D721Med (cell line): ENCODE measurements around the gene HES4.

Experiments
- DNase-seq: peaks from one replicate; pipeline ENCODE4 v3.0.0; 2011; ENCODE audit warnings: low spot score; ENCODE audit not compliant: insufficient read length
- FAIRE-seq: peaks from 2 replicates; lab custom pipeline; 2011; peaks lifted over from hg19 to GRCh38; lab: Jason Lieb, UNC
- CTCF ChIP-seq: IDR thresholded peaks from 2 replicates; pipeline ENCODE4 v1.5.1; 2012; ENCODE audit warnings: mild to moderate bottlenecking, control low read depth; ENCODE audit not compliant: insufficient read depth; ENCODE audit errors: missing control alignments

The HES4 gene

DNA sequence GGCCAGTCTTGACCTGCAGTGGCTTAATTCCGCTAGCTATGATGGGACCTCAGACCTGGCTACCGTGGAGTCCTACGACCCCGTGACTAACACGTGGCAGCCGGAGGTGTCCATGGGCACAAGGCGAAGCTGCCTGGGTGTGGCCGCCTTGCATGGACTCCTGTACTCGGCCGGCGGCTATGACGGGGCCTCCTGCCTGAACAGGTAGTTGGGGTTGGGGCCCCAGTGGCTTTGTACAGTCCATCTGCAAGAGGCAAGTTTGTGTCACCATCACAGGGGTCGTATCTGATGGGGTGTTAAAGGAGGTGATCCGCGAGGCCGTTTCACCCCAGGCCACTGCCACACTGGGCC, 36.6 kb downstream of the HES4 start:
- no peak for FAIRE-seq
- DNase-seq = no peak
- TF ChIP-seq CTCF = no peak

- FAIRE-seq = no peak
- no peak for TF ChIP-seq CTCF
- no peak for DNase-seq
These were observed 37.3 kb downstream of the HES4 start for GRCh38 chr1:962381-963300.

DNA sequence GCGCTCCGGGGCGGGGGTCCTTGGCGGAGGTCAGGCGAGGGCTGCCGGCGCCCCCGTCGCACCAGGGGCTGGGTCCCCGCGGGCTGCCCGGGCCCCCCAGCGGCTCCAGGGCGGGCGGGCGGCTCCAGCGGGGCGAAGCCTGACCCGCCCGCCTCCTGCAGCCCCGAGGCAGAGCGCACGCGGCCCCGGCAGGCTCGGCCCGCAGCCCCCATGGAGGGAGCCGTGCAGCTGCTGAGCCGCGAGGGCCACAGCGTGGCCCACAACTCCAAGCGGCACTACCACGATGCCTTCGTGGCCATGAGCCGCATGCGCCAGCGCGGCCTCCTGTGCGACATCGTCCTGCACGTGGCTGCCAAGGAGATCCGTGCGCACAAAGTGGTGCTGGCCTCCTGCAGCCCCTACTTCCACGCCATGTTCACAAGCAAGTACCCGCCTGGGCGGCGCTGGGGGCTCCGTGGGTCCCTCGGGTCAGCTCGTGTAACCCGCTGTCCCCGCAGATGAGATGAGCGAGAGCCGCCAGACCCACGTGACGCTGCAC, 38.7 kb downstream of the HES4 start:
- no peak for FAIRE-seq

DNA sequence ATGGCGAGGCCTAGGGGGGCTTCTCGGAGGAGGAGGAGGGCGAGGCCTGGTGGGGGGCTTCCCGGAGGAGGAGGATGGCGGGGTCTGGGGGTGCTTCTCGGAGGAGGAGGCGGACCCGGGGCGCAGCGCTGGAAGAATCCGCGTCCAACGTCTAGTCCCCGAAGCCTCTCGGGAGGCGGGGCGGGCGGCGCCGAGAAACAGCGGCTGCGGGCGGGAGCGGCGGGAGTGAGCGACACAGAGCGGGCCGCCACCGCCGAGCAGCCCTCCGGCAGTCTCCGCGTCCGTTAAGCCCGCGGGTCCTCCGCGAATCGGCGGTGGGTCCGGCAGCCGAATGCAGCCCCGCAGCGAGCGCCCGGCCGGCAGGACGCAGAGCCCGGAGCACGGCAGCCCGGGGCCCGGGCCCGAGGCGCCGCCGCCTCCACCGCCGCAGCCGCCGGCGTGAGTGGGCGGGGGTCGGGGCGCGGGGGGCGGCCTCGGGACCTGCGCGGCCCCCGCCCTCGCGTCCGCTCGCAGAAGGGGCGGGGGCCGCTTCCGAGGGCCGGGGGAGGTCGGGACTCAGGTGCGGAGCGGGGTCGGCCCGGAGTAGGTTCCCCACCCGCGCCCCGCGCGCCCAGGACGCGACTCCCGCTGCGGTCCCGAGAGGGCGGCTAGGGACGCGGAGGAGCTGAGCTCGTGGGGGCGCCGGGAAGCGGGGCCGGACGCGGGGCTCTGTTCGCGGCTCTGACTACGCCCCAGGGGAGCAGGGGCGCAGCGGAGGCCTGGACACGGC, 39.4 kb downstream of the HES4 start, which contains the start of gene KLHL17:
TSS of gene KLHL17 (plus strand) at position 222 of the 769 bp plus-strand sequence. CDS start at position 332, 110 bp downstream.
- no peak for FAIRE-seq
- TF ChIP-seq CTCF = no peak
- DNase-seq = peak; percentile 53

More for the DNA sequence above, 38.7 kb downstream of the HES4 start:
- no peak for TF ChIP-seq CTCF
- DNase-seq = no peak

DNA sequence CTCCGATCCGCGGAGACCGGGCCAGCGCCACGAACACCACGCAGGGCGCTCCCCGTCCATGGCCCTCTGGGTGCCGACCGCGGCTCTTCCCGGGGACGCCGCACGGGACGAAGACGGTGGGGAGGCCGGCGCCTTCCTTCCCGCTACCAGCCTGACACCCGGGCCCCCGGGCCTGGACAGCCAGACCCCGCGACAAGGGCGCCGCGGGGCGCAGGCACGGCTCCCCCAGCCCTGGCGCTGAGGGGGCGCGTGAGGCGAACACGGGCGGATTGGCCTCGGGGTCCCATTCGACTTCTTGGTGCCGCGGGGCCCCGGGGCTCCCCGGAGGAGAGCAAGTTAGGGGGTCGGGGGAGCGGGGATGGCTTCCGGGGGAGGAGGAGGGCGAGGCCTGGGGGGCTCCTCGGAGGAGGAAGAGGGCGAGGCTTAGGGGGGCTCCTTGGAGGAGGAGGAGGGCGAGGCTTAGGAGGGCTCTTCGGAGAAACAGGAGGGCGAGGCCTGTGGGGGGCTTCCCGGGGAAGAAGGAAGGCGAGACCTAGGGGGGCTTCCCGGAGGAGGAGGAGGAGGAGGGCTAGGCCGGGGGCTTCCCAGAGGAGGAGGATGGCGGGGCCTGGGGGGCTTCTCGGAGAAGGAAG, 40.0 kb downstream of the HES4 start:
- no peak for TF ChIP-seq CTCF
- DNase-seq (no peak), FAIRE-seq (no peak)

DNA sequence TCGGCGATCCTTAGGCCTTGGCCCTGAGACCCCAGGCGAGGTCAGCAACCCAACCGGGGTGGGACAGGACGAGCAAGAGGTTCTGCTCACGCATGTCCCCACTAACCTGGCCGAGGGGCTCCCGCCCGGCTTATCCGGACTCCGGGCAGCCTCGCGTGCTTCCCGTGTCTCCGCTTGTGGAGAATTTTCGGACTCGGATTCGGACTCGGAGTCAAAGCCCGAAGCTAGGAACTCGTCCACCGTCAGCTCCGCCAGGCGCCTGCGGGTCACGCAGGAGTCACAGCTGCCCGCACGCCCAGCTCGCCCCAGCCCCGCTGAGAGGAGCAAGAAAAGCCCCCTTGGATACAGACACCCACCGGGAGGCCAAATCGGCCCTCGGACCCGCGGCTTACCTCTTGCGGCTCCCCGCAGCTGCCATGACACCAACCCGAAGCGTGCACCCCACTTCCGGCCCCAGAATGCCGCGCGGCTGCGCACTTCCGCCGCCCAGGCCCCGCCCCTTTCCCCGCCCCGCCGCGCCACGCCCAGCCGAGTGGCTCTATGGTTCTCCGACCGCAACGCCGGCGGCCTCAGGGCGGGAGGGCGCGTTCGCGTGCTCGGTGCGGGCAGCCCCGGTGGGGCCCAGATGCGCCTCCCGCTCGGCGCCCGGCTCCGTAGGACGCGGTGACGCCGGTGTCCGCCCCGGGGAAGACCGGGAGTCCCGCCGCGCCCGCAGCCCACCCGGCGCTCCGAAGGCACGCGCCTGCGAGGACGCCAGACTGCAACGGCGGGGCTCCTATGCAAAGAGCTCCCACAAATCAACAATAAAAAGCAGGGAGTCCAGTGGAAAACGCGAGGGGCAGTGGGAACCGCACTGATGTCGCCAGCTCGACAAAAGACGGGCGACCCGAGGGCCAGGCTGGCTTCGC, 40.8 kb downstream of the HES4 start, which contains the start of gene NOC2L:
TSS of gene NOC2L (minus strand) at position 434 of the 908 bp plus-strand sequence. CDS start at position 418, 16 bp downstream.
- DNase-seq = peak; percentile 54
- TF ChIP-seq CTCF = no peak
- FAIRE-seq = no peak
